CD14-positive monocyte (primary cell): Measurements from ENCODE around the gene PARP12. TPM values are rescaled to one million over a fixed set of nuclear protein-coding genes. Genes with fewer than 3 reads are reported as not detected.

Source experiments
- DNase-seq, 3 donors: peaks; one replicate each; pipeline ENCODE4 v3.0.0-alpha.2; 2011 to 2022
- H2AFZ ChIP-seq: 2 replicates; pipeline ENCODE4 v1.6.0; 2012; ENCODE audit warnings: mild to moderate bottlenecking, low read depth, low read length, inconsistent platforms; ENCODE audit not compliant: insufficient read depth, poor library complexity, severe bottlenecking
- H3K27ac ChIP-seq, 2 donors: 1 replicate in 1 of 2; 2 replicates in 1 of 2; pipeline ENCODE4 v1.5.1; 2012 to 2013; ENCODE audit warnings: low read length in 2 of 2, control low read depth in 1 of 2, inconsistent platforms in 1 of 2, low read depth in 1 of 2, mild to moderate bottlenecking in 1 of 2
- H3K27me3 ChIP-seq, 2 donors: one replicate each; pipeline versions ENCODE4 v1.6.0 to v1.6.1; 2011 to 2013; ENCODE audit warnings: low read length in 2 of 2; ENCODE audit not compliant: control insufficient read depth in 2 of 2, insufficient read depth in 2 of 2
- H3K36me3 ChIP-seq, 2 donors: replicated peaks in 1 of 2; 1 replicate in 1 of 2; 2 replicates in 1 of 2; pipeline versions ENCODE4 v1.5.1 to v1.6.1; 2012 to 2013; ENCODE audit warnings: low read length in 2 of 2, control low read depth in 1 of 2, inconsistent platforms in 1 of 2, mild to moderate bottlenecking in 1 of 2; ENCODE audit not compliant: insufficient read depth in 2 of 2, control insufficient read depth in 1 of 2
- H3K4me1 ChIP-seq, 2 donors: 1 replicate in 1 of 2; 2 replicates in 1 of 2; pipeline versions ENCODE4 v1.5.1 to v1.6.1; 2012 to 2013; ENCODE audit warnings: low read length in 2 of 2, control low read depth in 1 of 2, inconsistent platforms in 1 of 2, mild to moderate bottlenecking in 1 of 2, moderate library complexity in 1 of 2; ENCODE audit not compliant: insufficient read depth in 2 of 2, control insufficient read depth in 1 of 2
- H3K4me2 ChIP-seq: replicated peaks from 2 replicates; pipeline ENCODE3; 2012; ENCODE audit warnings: low read length, moderate library complexity, mild to moderate bottlenecking; ENCODE audit not compliant: poor library complexity, severe bottlenecking; ENCODE audit errors: extremely low read depth
- H3K4me3 ChIP-seq, 3 experiments: fragments of 200-600 bp in 1 of 3; sonication (generic) in 1 of 3; replicated peaks in 1 of 3; 1 replicate in 2 of 3; 2 replicates in 1 of 3; pipeline ENCODE4 v1.5.1; 2011 to 2013; ENCODE audit warnings: low read length in 3 of 3, mild to moderate bottlenecking in 3 of 3, control low read depth in 2 of 3, low read depth in 2 of 3, inconsistent platforms in 1 of 3, moderate library complexity in 1 of 3
- H3K79me2 ChIP-seq: 2 replicates; pipeline ENCODE4 v1.6.0; 2012; ENCODE audit warnings: mild to moderate bottlenecking, control low read depth, inconsistent platforms, low read length, moderate library complexity; ENCODE audit not compliant: insufficient read depth
- H3K9ac ChIP-seq: 2 replicates; pipeline ENCODE4 v1.6.0; 2017; ENCODE audit warnings: low read length, mild to moderate bottlenecking; ENCODE audit not compliant: insufficient read depth, poor library complexity, severe bottlenecking
- H3K9me3 ChIP-seq, 2 donors: replicated peaks in 1 of 2; 1 replicate in 1 of 2; 2 replicates in 1 of 2; pipeline versions ENCODE4 v1.5.1 to v1.6.1; 2012 to 2013; ENCODE audit warnings: low read length in 2 of 2, control low read depth in 1 of 2; ENCODE audit not compliant: control insufficient read depth in 1 of 2, insufficient read depth in 1 of 2
- H4K20me1 ChIP-seq: 2 replicates; pipeline ENCODE4 v1.6.0; 2012; ENCODE audit warnings: mild to moderate bottlenecking, low read length, control low read depth, moderate library complexity; ENCODE audit not compliant: insufficient read depth
- H3K27ac Mint-ChIP-seq, 7 donors: one replicate each; pipeline ENCODE4 v1.8.0; 2020; ENCODE audit warnings: mild to moderate bottlenecking in 7 of 7, mixed read lengths in 7 of 7, moderate library complexity in 6 of 7, inconsistent platforms in 2 of 7
- H3K27me3 Mint-ChIP-seq, 3 donors: one replicate each; pipeline ENCODE4 v1.8.0; 2021 to 2022; ENCODE audit warnings: low read depth in 3 of 3, mild to moderate bottlenecking in 3 of 3, mixed read lengths in 3 of 3, moderate library complexity in 3 of 3, inconsistent platforms in 1 of 3
- H3K36me3 Mint-ChIP-seq, 2 donors: one replicate each; pipeline ENCODE4 v1.8.0; 2020; ENCODE audit warnings: mixed read lengths in 2 of 2, inconsistent platforms in 1 of 2, mild to moderate bottlenecking in 1 of 2
- H3K4me1 Mint-ChIP-seq: one replicate; pipeline ENCODE4 v1.8.0; 2020; ENCODE audit warnings: mild to moderate bottlenecking, mixed read lengths
- H3K4me3 Mint-ChIP-seq, 2 donors: one replicate each; pipeline ENCODE4 v1.8.0; 2020; ENCODE audit warnings: mild to moderate bottlenecking in 2 of 2, mixed read lengths in 2 of 2, moderate library complexity in 1 of 2
- H3K9me3 Mint-ChIP-seq, 7 donors: one replicate each; pipeline ENCODE4 v1.8.0; 2020 to 2022; ENCODE audit warnings: mixed read lengths in 7 of 7, mild to moderate bottlenecking in 6 of 7, moderate library complexity in 6 of 7, inconsistent platforms in 2 of 7
- CTCF ChIP-seq: fragments of 200-600 bp; IDR thresholded peaks from one replicate; pipeline ENCODE4 v1.8.0; 2022; ENCODE audit warnings: antibody characterized with exemption, mild to moderate bottlenecking
- WGBS: methylation state at CpG from one replicate; pipeline ENCODE4 v1.1.5; 2013; ENCODE audit warnings: missing lambda C conversion rate; ENCODE audit not compliant: insufficient coverage; 5-methylcytosine and 5-hydroxymethylcytosine counted together
- intact Hi-C, 2 donors: fragments of 100-400 bp; cut with micrococcal nuclease; formaldehyde crosslinking; loops; one replicate each; pipeline versions ENCODE4 v1.15.0 to v1.15.1; 2023
- polyA plus RNA-seq, 3 donors: library from polyadenylated mRNA; depleted of rRNA in 1 of 3; unstranded in 2 of 3; stranded (reverse) in 1 of 3; fragments of 300-500 nt in 2 of 3; fragments of >200 nt in 1 of 3; fragmentation: Illumina TruSeq in 2 of 3; gene quantifications; 1 replicate in 2 of 3; 2 replicates in 1 of 3; pipeline ENCODE4 v1.2.3, GENCODE V29; 2012 to 2021

The PARP12 gene
- polyA plus RNA-seq, 3 donors = 16.7 to 116 (median 37.8) TPM

GRCh38 chr7:140096459-140096858 lies 33.7 kb upstream of the PARP12 start:
- Histone ChIP-seq H3K36me3 (peaks cover 97% of the 10 kb centered on the region in 2 donors), H3K4me1 (no peaks in the 10 kb centered on the region), H2AFZ (no peak overlapping the region), H3K27me3 (no peaks in the 10 kb centered on the region), H3K79me2 (no peaks in the 10 kb centered on the region), H4K20me1 (peaks cover 94% of the 10 kb centered on the region), H3K9ac (no peak overlapping the region), H3K9me3 (no peaks in the 10 kb centered on the region), H3K4me2 (no peak overlapping the region), H3K27ac (no peak overlapping the region), H3K4me3 (no peak overlapping the region)
- Mint-ChIP-seq H3K9me3 (no peaks in the 10 kb centered on the region), H3K36me3 (peaks cover 94 to 98% of the 10 kb centered on the region in 2 donors), H3K27ac (no peak overlapping the region), H3K4me3 (no peak overlapping the region), H3K4me1 (no peaks in the 10 kb centered on the region), H3K27me3 (no peaks in the 10 kb centered on the region)
- no peak for TF ChIP-seq CTCF
- WGBS = no CpG with 5 or more reads among the region's 4 CpGs
- DNase-seq = no peak
- intact Hi-C loops = no loop called here

GRCh38 chr7:140093375-140093774 lies 30.6 kb upstream of the PARP12 start:
- H3K9ac ChIP-seq = no peak overlapping the region
- H3K36me3 Mint-ChIP-seq = peaks cover 93 to 94% of the 10 kb centered on the region in 2 donors
- no CpG with 5 or more reads among the region's 1 CpG for WGBS
- no peaks in the 10 kb centered on the region for H3K9me3 Mint-ChIP-seq
- H2AFZ ChIP-seq = no peak overlapping the region
- no peaks in the 10 kb centered on the region for H3K27me3 Mint-ChIP-seq
- peaks cover 2% of the 10 kb centered on the region for H3K4me1 Mint-ChIP-seq
- H3K27me3 ChIP-seq = no peaks in the 10 kb centered on the region
- H3K9me3 ChIP-seq = no peaks in the 10 kb centered on the region
- H3K27ac ChIP-seq = no peak overlapping the region
- TF ChIP-seq CTCF = no peak
- H3K79me2 ChIP-seq = no peaks in the 10 kb centered on the region
- H3K4me2 ChIP-seq = no peak overlapping the region
- peak overlapping the region in 1 of 7 donors; percentile 11 for H3K27ac Mint-ChIP-seq
- peaks cover 92% of the 10 kb centered on the region for H4K20me1 ChIP-seq
- intact Hi-C loops = no loop called here
- H3K4me1 ChIP-seq = no peaks in the 10 kb centered on the region
- no peak overlapping the region for H3K4me3 Mint-ChIP-seq
- peaks cover 99 to 100% of the 10 kb centered on the region in 2 donors for H3K36me3 ChIP-seq
- no peak overlapping the region for H3K4me3 ChIP-seq
- DNase-seq = no peak
